Heart left ventricle (tissue), 16 donors: ENCODE data around the gene SKI. TPM values are rescaled to one million over a fixed set of nuclear protein-coding genes. Genes with fewer than 3 reads are reported as not detected.

Experiments
- ATAC-seq, 4 donors: fragments of 200-7000 bp; cut with Tn5 transposase; one replicate each; pipeline ENCODE4 v1.9.1; 2020 to 2022; ENCODE audit warnings: moderate library complexity in 4 of 4, mild to moderate bottlenecking in 3 of 4, moderate number of reproducible peaks in 1 of 4
- DNase-seq, 5 donors: peaks; one replicate each; pipeline ENCODE4 v3.0.0-alpha.2; 2020
- H3K27ac ChIP-seq, 12 donors: fragments of 200-600 bp; sonication (generic) in 4 of 12; one replicate each; pipeline versions ENCODE4 v1.5.0 to v1.8.0; 2016 to 2022; ENCODE audit warnings: mild to moderate bottlenecking in 2 of 12
- H3K27me3 ChIP-seq, 9 donors: fragments of 200-600 bp; sonication (generic) in 2 of 9; one replicate each; pipeline versions ENCODE4 v1.5.1 to v1.8.0; 2016 to 2022; ENCODE audit warnings: mild to moderate bottlenecking in 3 of 9
- H3K36me3 ChIP-seq, 9 donors: fragments of 200-600 bp; sonication (generic) in 2 of 9; one replicate each; pipeline versions ENCODE4 v1.5.0 to v1.8.0; 2018 to 2022; ENCODE audit warnings: mild to moderate bottlenecking in 2 of 9
- H3K4me1 ChIP-seq, 12 donors: fragments of 200-600 bp; sonication (generic) in 4 of 12; one replicate each; pipeline versions ENCODE4 v1.5.0 to v1.8.0; 2016 to 2022; ENCODE audit warnings: mild to moderate bottlenecking in 3 of 12
- H3K4me3 ChIP-seq, 12 donors: fragments of 200-600 bp; sonication (generic) in 4 of 12; one replicate each; pipeline versions ENCODE4 v1.5.0 to v1.8.0; 2017 to 2022; ENCODE audit warnings: mild to moderate bottlenecking in 9 of 12, moderate library complexity in 4 of 12
- H3K9me3 ChIP-seq, 12 donors: fragments of 200-600 bp; sonication (generic) in 4 of 12; one replicate each; pipeline versions ENCODE4 v1.5.0 to v1.8.0; 2016 to 2022; ENCODE audit warnings: mild to moderate bottlenecking in 1 of 12
- CTCF ChIP-seq, 12 donors: fragments of 200-600 bp; sonication (generic) in 4 of 12; IDR thresholded peaks; one replicate each; pipeline versions ENCODE4 v1.5.0 to v1.8.0; 2018 to 2022; ENCODE audit warnings: antibody characterized with exemption in 12 of 12, mild to moderate bottlenecking in 5 of 12
- POLR2A ChIP-seq, 2 donors: fragments of 450-650 bp; IDR thresholded peaks; one replicate each; pipeline ENCODE4 v1.6.1; 2017; ENCODE audit warnings: antibody characterized with exemption in 2 of 2, mild to moderate bottlenecking in 2 of 2, moderate library complexity in 2 of 2
- WGBS, 4 donors: extraction: QIAGEN DNeasy Blood & Tissue Kit in 2 of 4; methylation state at CpG; one replicate each; pipeline versions ENCODE4 v1.1.5 to v1.1.7; 2013 to 2018; 5-methylcytosine and 5-hydroxymethylcytosine counted together
- intact Hi-C, 10 donors: fragments of 100-400 bp; cut with DNase I; formaldehyde crosslinking; loops; one replicate each; pipeline versions ENCODE4 v1.11.1 to v1.14.2; 2022
- polyA plus RNA-seq, 2 donors: library from polyadenylated mRNA; stranded (reverse); fragments of 200-250 nt; gene quantifications; one replicate each; pipeline ENCODE4 v1.2.3, GENCODE V29; 2013
- total RNA-seq, 9 donors: library from RNA; depleted of rRNA in 2 of 9; stranded (reverse); fragments of >200 nt in 2 of 9; fragmentation: NEBNext Ultra II Directional in 3 of 9; extraction: Animal tissue kit (Norgen Biotek cat#: 25700) in 3 of 9; gene quantifications; one replicate each; pipeline versions ENCODE4 v1.1.0 to v1.2.4, GENCODE V29; 2016 to 2023
- donor health status: ischemic (EF 13 %, LVEDD 7.1; RV severe dilation, severe dysfunction).
- donor health status: healthy with polysubstance abuse.
- donor health status: DM: no; HTN: yes; CAD: no.
- donor health status: DM: no; HTN: no; CAD: no.
- donor health status: ischemic (EF 25% LVEDD 6.9; RV normal size, moderate dysfunction).
- donor health status: ischemic (EF 25% LVEDD 5.7; RV mildly dilated, moderate dysfunction).
- donor health status: healthy.
- donor health status: DM: yes; HTN: yes; CAD: no.
- donor health status: ischemic (EF 35%, LVEDD 5.7; RV mildly dilated, moderate dysfunction).
- donor health status: nonischemic (EF 11% LVEDD 7.7; RV severe dilation, severe dysfunction).
- donor health status: DM: yes; HTN: yes; CAD: no.
- donor health status: PGD.
- donor health status: ischemic (EF 29% LVEDD 5.4; RV normal size, mild dysfunction).
- donor health status: nonischemic (EF 23%, LVEDD 6.1; RV moderate dilation, normal function).

SKI gene
- total and polyA plus RNA-seq, 11 donors = 16.9 to 52.7 (median 38.9) TPM

- DNase-seq (no peak), ATAC-seq (no peak)
- no peak overlapping the region for H3K4me3 ChIP-seq
- H3K9me3 ChIP-seq = no peaks in the 10 kb centered on the region
- intact Hi-C loops = loop anchor here in 2 of 10 donors (5.0 to 10.0 kb wide), 2 partner anchors 52 to 54 kb away; no protein-coding TSS in a partner anchor
- H3K4me1 ChIP-seq = peaks cover 23 to 96% (median 77%) of the 10 kb centered on the region in 12 donors
- no peaks in the 10 kb centered on the region for H3K27me3 ChIP-seq
- H3K27ac ChIP-seq = no peak overlapping the region
- peaks cover 0 to 11% (median 0%) of the 10 kb centered on the region in 9 donors for H3K36me3 ChIP-seq
- TF ChIP-seq POLR2A (IDR thresholded peaks at IDR 0.05) = no peak
- TF ChIP-seq CTCF (IDR thresholded peaks at IDR 0.05) = no peak
- 80 to 87% (median 82%) methylated on average over 18 of the region's 18 CpGs for WGBS, 4 donors
Observed at GRCh38 chr1:2296614-2297013, 68.5 kb downstream of the SKI start.

GRCh38 chr1:2297246-2298011 is 69.3 kb downstream of the SKI start:
- Histone ChIP-seq H3K4me3 (no peak overlapping the region), H3K4me1 (peaks cover 23 to 95% (median 74%) of the 10 kb centered on the region in 12 donors), H3K27ac (no peak overlapping the region), H3K36me3 (peaks cover 0 to 11% (median 0%) of the 10 kb centered on the region in 9 donors), H3K9me3 (no peaks in the 10 kb centered on the region), H3K27me3 (no peaks in the 10 kb centered on the region)
- ATAC-seq (no peak), DNase-seq (no peak)
- TF ChIP-seq CTCF (IDR thresholded peaks at IDR 0.05) (no peak), POLR2A (IDR thresholded peaks at IDR 0.05) (no peak)
- intact Hi-C loops = loop anchor here in 2 of 10 donors (5.0 to 10.0 kb wide), 2 partner anchors 53 to 55 kb away; no protein-coding TSS in a partner anchor
- 90 to 96% (median 95%) methylated on average over 23 to 35 of the region's 35 CpGs for WGBS, 4 donors

GRCh38 chr1:2298685-2299084 is 70.6 kb downstream of the SKI start:
- no peak overlapping the region for H3K4me3 ChIP-seq
- intact Hi-C loops = loop anchor here in 2 of 10 donors (5.0 to 10.0 kb wide), 2 partner anchors 54 to 56 kb away; no protein-coding TSS in a partner anchor
- DNase-seq = no peak
- H3K27me3 ChIP-seq = no peaks in the 10 kb centered on the region
- TF ChIP-seq POLR2A (IDR thresholded peaks at IDR 0.05) (no peak), CTCF (IDR thresholded peaks at IDR 0.05) (no peak)
- H3K9me3 ChIP-seq = no peaks in the 10 kb centered on the region
- H3K27ac ChIP-seq = peak overlapping the region in 11 of 12 donors; percentile 77 to 99 (median 89)
- peaks cover 23 to 89% (median 62%) of the 10 kb centered on the region in 12 donors for H3K4me1 ChIP-seq
- H3K36me3 ChIP-seq = peaks cover 0 to 23% (median 7%) of the 10 kb centered on the region in 9 donors
- ATAC-seq = no peak
- WGBS, 4 donors = 79 to 93% (median 90%) methylated on average over 6 to 12 of the region's 12 CpGs

GRCh38 chr1:2299131-2299627 is 71.1 kb downstream of the SKI start:
- H3K4me1 ChIP-seq = peaks cover 23 to 84% (median 57%) of the 10 kb centered on the region in 12 donors
- H3K27ac ChIP-seq = peak overlapping the region in 11 of 12 donors; percentile 77 to 99 (median 89)
- peak overlapping the region in 2 of 12 donors; percentile 18 to 52 for H3K4me3 ChIP-seq
- peak in 3 of 5 donors; percentile 64 to 86 (median 80) for DNase-seq
- ATAC-seq = peak; percentile 48 to 69 (median 68)
- intact Hi-C loops = loop anchor here in 2 of 10 donors (5.0 to 10.0 kb wide), 2 partner anchors 54 to 57 kb away; no protein-coding TSS in a partner anchor
- no peaks in the 10 kb centered on the region for H3K27me3 ChIP-seq
- WGBS, 4 donors = 32 to 44% (median 39%) methylated on average over 5 to 24 of the region's 24 CpGs
- no peak for TF ChIP-seq CTCF (IDR thresholded peaks at IDR 0.05)
- no peaks in the 10 kb centered on the region for H3K9me3 ChIP-seq
- H3K36me3 ChIP-seq = peaks cover 0 to 28% (median 12%) of the 10 kb centered on the region in 9 donors
